Esophagus (tissue), 2 donors: ENCODE measurements around the gene SLC35C1. TPM values are rescaled to one million over a fixed set of nuclear protein-coding genes. Genes with fewer than 3 reads are reported as not detected.

ENCODE experiments used
- H3K27ac ChIP-seq, 2 donors: one replicate each; pipeline ENCODE4 v1.5.1; 2013; ENCODE audit warnings: low read depth in 2 of 2, mild to moderate bottlenecking in 2 of 2, inconsistent platforms in 1 of 2, low read length in 1 of 2, moderate library complexity in 1 of 2
- H3K27me3 ChIP-seq, 2 donors: one replicate each; pipeline ENCODE4 v1.6.1; 2013; ENCODE audit warnings: low read length in 2 of 2, control low read depth in 1 of 2, mild to moderate bottlenecking in 1 of 2; ENCODE audit not compliant: insufficient read depth in 2 of 2, control insufficient read depth in 1 of 2
- H3K36me3 ChIP-seq, 2 donors: one replicate each; pipeline ENCODE4 v1.6.1; 2013; ENCODE audit warnings: low read length in 1 of 2; ENCODE audit not compliant: control insufficient read depth in 2 of 2, insufficient read depth in 2 of 2
- H3K4me1 ChIP-seq, 2 donors: one replicate each; pipeline ENCODE4 v1.6.1; 2013; ENCODE audit warnings: low read length in 1 of 2; ENCODE audit not compliant: control insufficient read depth in 2 of 2, insufficient read depth in 2 of 2
- H3K4me3 ChIP-seq, 2 donors: one replicate each; pipeline ENCODE4 v1.5.1; 2013; ENCODE audit warnings: low read length in 2 of 2, mild to moderate bottlenecking in 2 of 2, low read depth in 1 of 2, moderate library complexity in 1 of 2
- H3K9me3 ChIP-seq, 2 donors: one replicate each; pipeline ENCODE4 v1.6.1; 2013; ENCODE audit warnings: mild to moderate bottlenecking in 2 of 2, low read depth in 1 of 2, low read length in 1 of 2, moderate library complexity in 1 of 2; ENCODE audit not compliant: control insufficient read depth in 2 of 2, insufficient read depth in 1 of 2
- WGBS, 2 donors: extraction: QIAGEN DNeasy Blood & Tissue Kit; methylation state at CpG; one replicate each; pipeline ENCODE4 v1.1.7; 2013; 5-methylcytosine and 5-hydroxymethylcytosine counted together
- polyA plus RNA-seq, 2 donors: library from polyadenylated mRNA; stranded (reverse); fragments of 200-250 nt; gene quantifications; one replicate each; pipeline ENCODE4 v1.2.3, GENCODE V29; 2013
- donor health status: healthy with polysubstance abuse.
- donor health status: Bipolar disorder and iron deficiency.

The SLC35C1 gene
- polyA plus RNA-seq, 2 donors, result 36.9 to 45.6 TPM

- no peaks in the 10 kb centered on the region for H3K27me3 ChIP-seq
- H3K4me1 ChIP-seq, result peaks cover 2 to 7% of the 10 kb centered on the region in 2 donors
- WGBS, 2 donors, result 70 to 73% methylated on average over 2 of the region's 2 CpGs
- H3K27ac ChIP-seq, result no peak overlapping the region
- H3K36me3 ChIP-seq, result peaks cover 0 to 2% of the 10 kb centered on the region in 2 donors
- no peaks in the 10 kb centered on the region for H3K9me3 ChIP-seq
- H3K4me3 ChIP-seq, result no peak overlapping the region
These were observed 45.5 kb downstream of the SLC35C1 start for GRCh38 chr11:45850446-45850845.

- peaks cover 2 to 7% of the 10 kb centered on the region in 2 donors for H3K4me1 ChIP-seq
- H3K36me3 ChIP-seq, result peaks cover 0 to 2% of the 10 kb centered on the region in 2 donors
- no peaks in the 10 kb centered on the region for H3K9me3 ChIP-seq
- whole genome bisulfite sequencing, 2 donors, result 71 to 74% methylated on average over 2 of the region's 2 CpGs
- no peak overlapping the region for H3K4me3 ChIP-seq
- H3K27me3 ChIP-seq, result no peaks in the 10 kb centered on the region
- H3K27ac ChIP-seq, result no peak overlapping the region
These were observed 46.3 kb downstream of the SLC35C1 start for GRCh38 chr11:45851228-45851627.

GRCh38 chr11:45852018-45852711 is 47.2 kb downstream of the SLC35C1 start:
- no peaks in the 10 kb centered on the region for H3K27me3 ChIP-seq
- H3K9me3 ChIP-seq, result no peaks in the 10 kb centered on the region
- peaks cover 0 to 5% of the 10 kb centered on the region in 2 donors for H3K36me3 ChIP-seq
- H3K27ac ChIP-seq, result peak overlapping the region in 1 of 2 donors; percentile 40
- WGBS, 2 donors, result 70 to 72% methylated on average over 4 of the region's 4 CpGs
- H3K4me3 ChIP-seq, result no peak overlapping the region
- H3K4me1 ChIP-seq, result peaks cover 2 to 7% of the 10 kb centered on the region in 2 donors

GRCh38 chr11:45852712-45853101 is 47.8 kb downstream of the SLC35C1 start:
- WGBS, 2 donors, result 27 to 54% methylated on average over 1 of the region's 1 CpG
- Histone ChIP-seq H3K27me3 (no peaks in the 10 kb centered on the region), H3K4me3 (no peak overlapping the region), H3K9me3 (no peaks in the 10 kb centered on the region), H3K4me1 (peaks cover 2 to 7% of the 10 kb centered on the region in 2 donors), H3K36me3 (peaks cover 0 to 5% of the 10 kb centered on the region in 2 donors), H3K27ac (peak overlapping the region; percentile 5 to 68)

GRCh38 chr11:45853332-45854219 is 48.6 kb downstream of the SLC35C1 start:
- H3K4me1 ChIP-seq, result peaks cover 5 to 9% of the 10 kb centered on the region in 2 donors
- no peaks in the 10 kb centered on the region for H3K9me3 ChIP-seq
- H3K36me3 ChIP-seq, result peaks cover 0 to 5% of the 10 kb centered on the region in 2 donors
- 80 to 82% methylated on average over 7 of the region's 7 CpGs for WGBS, 2 donors
- H3K27me3 ChIP-seq, result no peaks in the 10 kb centered on the region
- H3K4me3 ChIP-seq, result no peak overlapping the region
- H3K27ac ChIP-seq, result peak overlapping the region in 1 of 2 donors; percentile 59

GRCh38 chr11:45855308-45855707 is 50.4 kb downstream of the SLC35C1 start:
- H3K27ac ChIP-seq, result peak overlapping the region in 1 of 2 donors; percentile 69
- peaks cover 9 to 12% of the 10 kb centered on the region in 2 donors for H3K4me1 ChIP-seq
- H3K9me3 ChIP-seq, result no peaks in the 10 kb centered on the region
- no peak overlapping the region for H3K4me3 ChIP-seq
- 70 to 71% methylated on average over 5 of the region's 5 CpGs for WGBS, 2 donors
- H3K36me3 ChIP-seq, result peaks cover 0 to 5% of the 10 kb centered on the region in 2 donors
- H3K27me3 ChIP-seq, result no peaks in the 10 kb centered on the region

- no peaks in the 10 kb centered on the region for H3K27me3 ChIP-seq
- no peaks in the 10 kb centered on the region for H3K9me3 ChIP-seq
- H3K4me3 ChIP-seq, result no peak overlapping the region
- H3K4me1 ChIP-seq, result peaks cover 9 to 12% of the 10 kb centered on the region in 2 donors
- peaks cover 3 to 9% of the 10 kb centered on the region in 2 donors for H3K36me3 ChIP-seq
- peak overlapping the region in 1 of 2 donors; percentile 69 for H3K27ac ChIP-seq
- WGBS, 2 donors, result 75 to 80% methylated on average over 6 of the region's 6 CpGs
These were observed 51.1 kb downstream of the SLC35C1 start for GRCh38 chr11:45856044-45856468.

GRCh38 chr11:45857961-45858474 is 53.1 kb downstream of the SLC35C1 start:
- H3K9me3 ChIP-seq, result no peaks in the 10 kb centered on the region
- peaks cover 9% of the 10 kb centered on the region in 2 donors for H3K4me1 ChIP-seq
- no peaks in the 10 kb centered on the region for H3K27me3 ChIP-seq
- no peak overlapping the region for H3K4me3 ChIP-seq
- 19 to 29% methylated on average over 2 of the region's 2 CpGs for WGBS, 2 donors
- H3K36me3 ChIP-seq, result peaks cover 14 to 21% of the 10 kb centered on the region in 2 donors
- H3K27ac ChIP-seq, result peak overlapping the region; percentile 43 to 88

GRCh38 chr11:45858751-45859398 is 53.9 kb downstream of the SLC35C1 start:
- Histone ChIP-seq H3K4me1 (peaks cover 6 to 9% of the 10 kb centered on the region in 2 donors), H3K9me3 (no peaks in the 10 kb centered on the region), H3K36me3 (peaks cover 17 to 25% of the 10 kb centered on the region in 2 donors), H3K27me3 (no peaks in the 10 kb centered on the region), H3K4me3 (no peak overlapping the region), H3K27ac (peak overlapping the region; percentile 43 to 88)
- 78 to 79% methylated on average over 5 of the region's 5 CpGs for WGBS, 2 donors
